Tibial artery (tissue), 4 donors: ENCODE results near the gene ABCF1.

Experiments
- DNase-seq, 2 donors: peaks; one replicate each; pipeline ENCODE4 v3.0.0-alpha.2; 2019
- H3K27ac ChIP-seq, 2 donors: fragments of 200-600 bp; sonication (generic) in 1 of 2; 1 replicate in 1 of 2; 2 replicates in 1 of 2; pipeline ENCODE4 v1.5.1; 2018 to 2019; ENCODE audit warnings: mild to moderate bottlenecking in 1 of 2
- H3K27me3 ChIP-seq, 2 donors: fragments of 200-600 bp; sonication (generic) in 1 of 2; one replicate each; pipeline versions ENCODE4 v1.5.1 to v1.6.0; 2016 to 2019
- H3K36me3 ChIP-seq, 3 donors: fragments of 200-600 bp; sonication (generic) in 2 of 3; one replicate each; pipeline ENCODE4 v1.5.1; 2016 to 2019; ENCODE audit warnings: mild to moderate bottlenecking in 2 of 3
- H3K4me1 ChIP-seq, 4 donors: fragments of 200-600 bp; sonication (generic) in 2 of 4; 1 replicate in 3 of 4; 2 replicates in 1 of 4; pipeline ENCODE4 v1.5.1; 2016 to 2019
- H3K4me3 ChIP-seq, 2 donors: fragments of 200-600 bp; sonication (generic) in 1 of 2; 1 replicate in 1 of 2; 2 replicates in 1 of 2; pipeline ENCODE4 v1.5.1; 2018 to 2019; ENCODE audit warnings: mild to moderate bottlenecking in 2 of 2
- H3K9me3 ChIP-seq, 3 donors: fragments of 200-600 bp; sonication (generic) in 1 of 3; one replicate each; pipeline ENCODE4 v1.5.1; 2016 to 2019
- intact Hi-C: fragments of 100-400 bp; cut with DNase I; formaldehyde crosslinking; loops from one replicate; pipeline ENCODE4 v1.15.0; 2023; ENCODE audit warnings: low total_unique reads
- TF ChIP-seq, protein P1 (sequence below), 2 experiments: fragments of 200-600 bp in 1 of 2; fragments of 450-650 bp in 1 of 2; IDR thresholded peaks; one replicate each; pipeline ENCODE4 v1.5.1; 2017 to 2019; ENCODE audit warnings: antibody characterized with exemption in 2 of 2, mild to moderate bottlenecking in 1 of 2, moderate library complexity in 1 of 2

Gene ABCF1

DNA sequence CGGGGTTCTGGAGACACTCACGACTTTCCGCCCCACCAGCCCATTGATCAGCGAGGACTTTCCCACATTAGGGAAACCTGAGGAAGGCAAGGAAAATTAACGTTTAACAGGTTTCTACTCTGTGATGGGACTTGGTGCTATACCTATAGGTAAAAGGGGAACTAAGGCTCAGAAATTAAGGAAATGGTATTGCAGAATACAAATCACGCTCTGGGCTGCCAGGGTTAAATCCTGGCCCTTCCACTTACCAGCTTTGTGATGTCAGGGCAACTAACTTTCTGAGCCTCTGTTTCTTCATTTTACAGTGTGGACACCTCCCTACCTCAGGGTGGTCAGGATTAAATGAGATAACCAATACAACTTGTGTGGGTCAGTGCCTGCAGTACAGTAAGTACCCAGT lies 23.8 kb upstream of the ABCF1 start:
- Histone ChIP-seq H3K4me1 (no peaks in the 10 kb centered on the region), H3K4me3 (no peak overlapping the region), H3K9me3 (no peaks in the 10 kb centered on the region), H3K36me3 (peaks cover 39 to 73% (median 65%) of the 10 kb centered on the region in 3 donors), H3K27ac (no peak overlapping the region), H3K27me3 (no peaks in the 10 kb centered on the region)
- intact Hi-C loops = loop anchor here (5.0 kb wide), 1 partner anchor 50 kb away; no protein-coding TSS in a partner anchor
- DNase-seq = no peak
- TF ChIP-seq, protein P1, sequence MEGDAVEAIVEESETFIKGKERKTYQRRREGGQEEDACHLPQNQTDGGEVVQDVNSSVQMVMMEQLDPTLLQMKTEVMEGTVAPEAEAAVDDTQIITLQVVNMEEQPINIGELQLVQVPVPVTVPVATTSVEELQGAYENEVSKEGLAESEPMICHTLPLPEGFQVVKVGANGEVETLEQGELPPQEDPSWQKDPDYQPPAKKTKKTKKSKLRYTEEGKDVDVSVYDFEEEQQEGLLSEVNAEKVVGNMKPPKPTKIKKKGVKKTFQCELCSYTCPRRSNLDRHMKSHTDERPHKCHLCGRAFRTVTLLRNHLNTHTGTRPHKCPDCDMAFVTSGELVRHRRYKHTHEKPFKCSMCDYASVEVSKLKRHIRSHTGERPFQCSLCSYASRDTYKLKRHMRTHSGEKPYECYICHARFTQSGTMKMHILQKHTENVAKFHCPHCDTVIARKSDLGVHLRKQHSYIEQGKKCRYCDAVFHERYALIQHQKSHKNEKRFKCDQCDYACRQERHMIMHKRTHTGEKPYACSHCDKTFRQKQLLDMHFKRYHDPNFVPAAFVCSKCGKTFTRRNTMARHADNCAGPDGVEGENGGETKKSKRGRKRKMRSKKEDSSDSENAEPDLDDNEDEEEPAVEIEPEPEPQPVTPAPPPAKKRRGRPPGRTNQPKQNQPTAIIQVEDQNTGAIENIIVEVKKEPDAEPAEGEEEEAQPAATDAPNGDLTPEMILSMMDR (IDR thresholded peaks at IDR 0.05) = no peak

DNA sequence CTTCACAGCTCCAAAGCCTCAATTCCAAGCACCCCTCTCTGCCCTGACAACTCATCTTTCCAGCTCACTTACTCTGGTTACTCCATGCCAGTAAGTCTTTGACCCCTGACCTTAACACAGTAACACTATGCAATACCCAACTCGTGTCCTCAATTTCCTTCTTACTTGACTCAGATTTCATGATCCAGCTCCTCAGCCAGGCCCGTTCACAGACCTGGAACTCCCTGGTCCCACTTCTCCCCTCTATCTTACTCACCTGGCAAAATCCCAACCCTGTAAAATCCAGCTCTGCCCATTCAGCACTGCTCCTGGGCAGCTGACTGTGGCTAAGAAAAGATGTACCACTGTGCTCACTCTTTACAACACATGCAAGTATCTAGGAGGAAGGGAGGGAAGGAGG lies 22.9 kb upstream of the ABCF1 start:
- no peaks in the 10 kb centered on the region for H3K27me3 ChIP-seq
- H3K27ac ChIP-seq = no peak overlapping the region
- no peak for DNase-seq
- no peaks in the 10 kb centered on the region for H3K4me1 ChIP-seq
- H3K4me3 ChIP-seq = no peak overlapping the region
- intact Hi-C loops = loop anchor here (5.0 kb wide), 1 partner anchor 49 kb away; no protein-coding TSS in a partner anchor
- no peaks in the 10 kb centered on the region for H3K9me3 ChIP-seq
- H3K36me3 ChIP-seq = peaks cover 47 to 82% (median 74%) of the 10 kb centered on the region in 3 donors
- TF ChIP-seq, protein P1 (IDR thresholded peaks at IDR 0.05) = no peak

DNA sequence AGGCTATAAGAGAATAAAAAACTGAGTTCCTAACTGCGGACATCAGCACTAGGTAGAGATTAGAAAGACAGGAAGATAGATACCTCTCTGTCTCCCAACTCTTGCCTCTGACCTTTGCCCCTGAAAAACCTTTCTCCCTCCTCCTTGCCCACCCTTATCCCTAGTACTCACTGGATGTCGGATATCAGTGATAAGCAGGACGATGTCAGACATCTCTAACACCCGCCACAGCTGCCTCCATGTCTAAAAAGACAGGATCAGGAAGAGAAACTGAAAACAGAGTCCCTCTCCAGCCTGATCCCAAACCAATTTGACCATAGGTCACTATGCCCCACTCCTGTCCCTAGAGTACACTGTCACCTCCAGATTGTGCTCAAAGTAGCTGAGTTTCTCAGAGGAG lies 16.8 kb upstream of the ABCF1 start:
- TF ChIP-seq, protein P1 (IDR thresholded peaks at IDR 0.05) = no peak
- no peak for DNase-seq
- H3K27ac ChIP-seq = peak overlapping the region in 1 of 2 donors; percentile 98
- intact Hi-C loops = no loop called here
- peaks cover 26 to 48% (median 42%) of the 10 kb centered on the region in 3 donors for H3K36me3 ChIP-seq
- no peak overlapping the region for H3K4me3 ChIP-seq
- H3K4me1 ChIP-seq = peaks cover 0 to 28% (median 18%) of the 10 kb centered on the region in 4 donors
- no peaks in the 10 kb centered on the region for H3K9me3 ChIP-seq
- H3K27me3 ChIP-seq = no peaks in the 10 kb centered on the region

DNA sequence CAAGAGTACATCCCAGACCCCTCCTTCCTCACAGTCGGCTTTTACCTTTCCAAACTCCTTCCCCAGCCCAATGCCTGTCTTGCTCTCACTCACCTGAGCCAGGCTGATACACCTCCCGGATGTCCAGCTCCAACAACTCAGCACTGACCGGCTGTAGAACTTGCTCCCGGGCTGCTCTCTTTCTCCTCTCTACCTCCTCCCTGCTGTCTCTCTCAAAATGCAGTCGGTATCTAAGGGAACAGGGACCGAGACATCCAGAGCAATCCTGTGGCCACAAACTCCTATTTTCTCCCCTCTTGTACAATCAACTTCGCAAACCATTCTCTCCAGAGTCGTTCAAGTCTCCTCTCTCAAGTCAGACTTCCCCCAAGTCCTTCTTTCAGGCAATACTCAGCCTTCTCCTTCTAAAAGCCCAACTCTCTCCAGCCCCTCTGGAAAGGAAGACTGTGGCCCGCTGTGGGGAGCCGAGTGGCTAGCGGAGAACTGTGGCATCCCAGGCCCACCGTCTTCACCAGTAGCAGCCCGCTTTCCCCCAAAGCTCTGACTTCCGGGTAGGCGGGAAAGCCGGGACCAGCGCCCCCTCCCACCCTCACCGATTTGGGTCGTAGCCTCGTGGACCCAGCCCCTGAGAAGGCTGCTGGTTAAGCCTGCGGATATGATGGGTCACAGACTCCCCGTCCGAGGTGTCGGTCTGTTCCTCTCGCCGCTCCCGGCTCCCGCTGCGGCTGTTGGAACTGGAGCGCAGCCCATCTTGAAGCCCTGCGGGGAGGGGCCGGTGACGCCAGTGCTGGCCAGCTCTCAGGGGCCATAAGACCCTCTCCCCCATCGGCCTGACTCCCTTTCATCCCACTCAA lies 16.1 kb upstream of the ABCF1 start:
- H3K36me3 ChIP-seq = peaks cover 24 to 40% (median 38%) of the 10 kb centered on the region in 3 donors

DNA sequence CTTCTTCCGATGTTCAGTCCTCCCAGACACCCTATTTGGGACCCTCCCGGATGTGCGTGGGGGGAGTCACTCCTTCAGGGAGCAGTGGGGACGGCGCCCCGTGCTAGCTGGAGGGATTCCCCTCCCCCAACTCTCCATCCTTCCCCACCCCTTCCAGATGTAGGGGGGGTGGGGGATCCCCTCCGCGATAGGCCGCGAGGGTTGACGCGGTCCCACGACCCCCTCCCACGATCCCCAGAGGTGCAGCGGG lies 15.5 kb upstream of the ABCF1 start:
- TF ChIP-seq, protein P1 (IDR thresholded peaks at IDR 0.05) = no peak
- Histone ChIP-seq H3K9me3 (no peaks in the 10 kb centered on the region), H3K4me1 (peaks cover 0 to 28% (median 18%) of the 10 kb centered on the region in 4 donors), H3K27ac (peak overlapping the region; percentile 98 to 100), H3K36me3 (peaks cover 22 to 35% (median 33%) of the 10 kb centered on the region in 3 donors), H3K27me3 (no peaks in the 10 kb centered on the region), H3K4me3 (peak overlapping the region; percentile 85)
- peak in 1 of 2 donors; percentile 86 for DNase-seq
- intact Hi-C loops = loop anchor here (5.0 kb wide), 1 partner anchor 62 kb away; the partner anchor contains the start of genes MRPS18B and PPP1R10

More for the DNA sequence above, 16.1 kb upstream of the ABCF1 start:
- Histone ChIP-seq H3K27ac (peak overlapping the region; percentile 98 to 100), H3K9me3 (no peaks in the 10 kb centered on the region), H3K4me1 (peaks cover 0 to 28% (median 18%) of the 10 kb centered on the region in 4 donors), H3K27me3 (no peaks in the 10 kb centered on the region), H3K4me3 (peak overlapping the region; percentile 85)
- TF ChIP-seq, protein P1 (IDR thresholded peaks at IDR 0.05) = no peak
- intact Hi-C loops = loop anchor here (5.0 kb wide), 1 partner anchor 62 kb away; the partner anchor contains the start of genes MRPS18B and PPP1R10
- peak; percentile 46 to 78 for DNase-seq
